ENCODE data around the gene BTNL2. TPM values are rescaled to one million over a fixed set of nuclear protein-coding genes. Genes with fewer than 3 reads are reported as not detected.
"Not testable (repeated sequence)": the region's sequence is repeated elsewhere in the genome, so short reads cannot be mapped to it uniquely, and the experiment has no call there.

BTNL2 gene
- polyA plus RNA-seq, 1 donor: 0.28 TPM

DNA sequence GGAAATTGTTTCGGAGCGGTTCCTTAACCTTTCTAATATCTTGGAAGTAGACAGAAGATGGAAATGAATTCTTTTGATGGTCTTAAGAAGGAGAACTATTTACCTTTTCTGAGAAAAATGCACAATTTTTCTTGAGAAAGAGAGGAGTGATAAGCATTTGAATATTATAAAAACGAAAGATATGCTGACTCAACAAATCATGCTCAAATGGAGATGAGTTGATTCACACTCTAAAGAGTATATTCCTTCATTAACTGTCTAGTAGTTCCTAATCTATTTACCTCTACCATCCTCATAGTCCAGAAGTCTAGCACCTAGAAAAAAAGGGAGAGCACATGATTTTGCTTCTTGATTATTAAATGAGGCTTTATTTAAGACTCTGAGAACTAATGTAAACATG, 39.3 kb downstream of the BTNL2 start:
- no peak for DNase-seq

DNA sequence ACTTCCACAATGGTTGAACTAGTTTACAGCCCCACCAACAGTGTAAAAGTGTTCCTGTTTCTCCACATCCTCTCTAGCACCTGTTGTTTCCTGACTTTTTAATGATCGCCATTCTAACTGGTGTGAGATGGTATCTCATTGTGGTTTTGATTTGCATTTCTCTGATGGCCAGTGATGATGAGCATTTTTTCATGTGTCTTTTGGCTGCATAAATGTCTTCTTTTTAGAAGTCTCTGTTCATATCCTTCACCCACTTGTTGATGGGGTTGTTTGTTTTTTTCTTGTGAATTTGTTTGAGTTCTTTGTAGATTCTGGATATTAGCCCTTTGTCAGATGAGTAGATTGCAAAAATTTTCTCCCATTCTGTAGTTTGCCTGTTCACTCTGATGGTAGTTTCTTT, 47.8 kb downstream of the BTNL2 start:
- DNase-seq: not testable (repeated sequence)

DNA sequence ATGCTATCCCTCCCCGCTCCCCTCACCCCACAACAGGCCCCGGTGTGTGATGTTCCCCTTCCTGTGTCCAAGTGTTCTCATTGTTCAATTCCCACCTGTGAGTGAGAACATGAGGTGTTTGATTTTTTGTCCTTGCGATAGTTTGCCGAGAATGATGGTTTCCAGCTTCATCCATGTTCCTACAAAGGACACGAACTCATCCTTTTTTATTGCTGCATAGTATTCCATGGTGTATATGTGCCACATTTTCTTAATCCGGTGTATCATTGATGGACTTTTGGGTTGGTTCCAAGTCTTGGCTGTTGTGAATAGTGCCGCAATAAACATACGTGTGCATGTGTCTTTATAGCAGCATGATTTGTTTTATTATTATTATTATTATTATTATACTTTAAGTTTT, 48.4 kb downstream of the BTNL2 start:
- not testable (repeated sequence) for DNase-seq

DNA sequence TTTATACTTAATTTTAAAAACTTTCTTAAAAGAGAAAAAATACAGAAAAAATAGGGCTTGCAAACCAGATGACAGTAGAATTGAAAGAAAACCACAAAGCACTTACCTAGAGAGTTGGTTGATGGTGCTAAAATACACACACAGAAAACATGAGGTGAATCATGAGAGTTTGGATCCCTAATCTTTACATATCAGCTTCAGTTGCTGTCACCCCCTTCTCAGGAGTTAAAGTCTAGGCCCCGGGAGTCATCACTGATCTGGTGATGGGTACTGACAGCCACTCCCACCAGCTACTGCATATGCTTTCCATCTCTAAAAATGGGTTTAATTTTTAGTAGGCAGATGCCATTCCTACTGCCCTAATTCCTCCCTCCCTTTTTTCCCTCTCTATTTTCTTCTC, 52.0 kb downstream of the BTNL2 start:
- no peak for DNase-seq

DNA sequence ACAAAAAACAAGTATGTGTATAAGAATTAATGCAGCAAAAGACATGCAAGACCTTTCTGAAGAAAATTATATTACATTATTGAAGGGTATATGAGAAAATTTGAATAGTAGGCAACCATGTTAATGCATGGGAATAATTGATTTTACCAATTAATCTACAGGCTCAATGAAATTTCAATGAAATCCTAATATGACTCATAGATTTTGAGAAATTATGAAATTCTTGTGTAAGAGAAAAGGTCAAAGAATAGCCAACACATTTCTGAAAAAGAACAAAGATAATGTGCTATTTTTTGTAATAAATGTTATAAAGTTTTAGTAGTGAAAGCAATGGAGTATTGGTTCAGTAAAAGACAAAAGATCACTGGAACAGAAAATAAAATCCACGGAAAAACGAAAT, 53.6 kb downstream of the BTNL2 start:
- DNase-seq: no peak

Other genes starting within 250 kb of the BTNL2 start
- gene EGFL8, start 242.6 kb downstream of the BTNL2 start, polyA plus RNA-seq (ENCODE audit: insufficient read length): 29.5 TPM
- 66.1 TPM for gene AGPAT1, start 231.1 kb downstream of the BTNL2 start, polyA plus RNA-seq (ENCODE audit: insufficient read length)
- 50.9 TPM for gene RNF5, start 228.8 kb downstream of the BTNL2 start, polyA plus RNA-seq (ENCODE audit: insufficient read length)
- gene AGER, start 222.9 kb downstream of the BTNL2 start, polyA plus RNA-seq (ENCODE audit: insufficient read length): 6.7 TPM
- gene PBX2, start 217.0 kb downstream of the BTNL2 start, polyA plus RNA-seq (ENCODE audit: insufficient read length): 109 TPM
- 9.9 TPM for gene GPSM3, start 214.5 kb downstream of the BTNL2 start, polyA plus RNA-seq (ENCODE audit: insufficient read length)
- 25.1 TPM for gene NOTCH4, start 183.1 kb downstream of the BTNL2 start, polyA plus RNA-seq (ENCODE audit: insufficient read length)
- not detected for gene TSBP1, start 35.3 kb downstream of the BTNL2 start, polyA plus RNA-seq (ENCODE audit: insufficient read length)
- gene HLA-DRA, start 32.7 kb upstream of the BTNL2 start, polyA plus RNA-seq (ENCODE audit: insufficient read length): 57.8 TPM
- gene HLA-DRB5, start 123.1 kb upstream of the BTNL2 start, polyA plus RNA-seq (ENCODE audit: insufficient read length): 9.5 TPM
- 20.5 TPM for gene HLA-DRB1, start 182.7 kb upstream of the BTNL2 start, polyA plus RNA-seq (ENCODE audit: insufficient read length)
- gene HLA-DQA1, start 230.2 kb upstream of the BTNL2 start, polyA plus RNA-seq (ENCODE audit: insufficient read length): 9.5 TPM

Data from hindlimb muscle (tissue), 1 donor.